ENCODE data around the gene FAM199X. TPM values are rescaled to one million over a fixed set of nuclear protein-coding genes. Genes with fewer than 3 reads are reported as not detected.

The FAM199X gene
- total and polyA plus RNA-seq, 4 experiments from 2014 or later: 7.1 to 19.9 (median 14.9) TPM

DNA sequence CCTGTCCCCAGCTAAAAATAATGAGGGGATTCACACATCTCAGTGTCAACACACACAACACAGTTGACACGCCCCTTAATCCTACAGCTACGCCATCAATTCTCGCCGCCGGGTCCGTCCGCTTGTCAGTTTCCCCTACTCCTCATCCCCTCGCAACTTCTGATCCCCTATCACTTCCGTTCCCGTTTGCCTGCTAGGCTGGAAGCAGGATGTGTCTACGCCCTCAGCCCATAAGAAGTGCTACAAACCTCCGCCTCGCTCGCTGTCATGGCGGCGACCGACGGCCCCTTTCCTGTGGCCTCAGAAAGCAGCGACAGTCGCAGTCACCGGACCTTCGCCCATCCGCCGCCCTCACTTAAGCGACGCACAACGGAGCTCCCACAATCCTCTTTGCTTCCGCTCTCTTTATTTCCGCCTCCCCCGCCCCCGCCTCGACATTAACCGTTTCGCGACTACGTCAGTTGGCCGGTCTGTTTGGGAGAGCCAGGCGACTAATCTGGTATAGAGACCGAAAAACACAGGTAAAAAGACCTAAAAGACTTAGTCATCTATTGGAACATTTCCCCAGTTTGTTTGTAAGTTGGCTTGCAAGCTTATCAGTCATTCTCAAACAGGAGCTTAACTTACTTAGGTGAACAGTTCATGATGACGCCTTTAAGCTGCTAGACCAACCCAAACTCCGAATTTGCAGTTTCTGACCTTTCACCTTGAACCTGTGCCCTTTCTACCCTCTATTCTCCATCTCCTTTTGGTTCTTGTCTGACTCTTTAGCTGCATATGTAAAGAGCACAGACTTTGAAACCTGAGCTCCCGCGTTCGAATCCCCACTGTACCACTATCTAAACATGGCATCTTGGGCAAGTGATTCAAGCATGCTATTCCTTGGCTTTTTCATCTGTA is 9.4 kb upstream of the FAM199X start, which contains the start of gene SLC25A53:
SLC25A53 (minus strand) TSS at position 380 of the 900 bp plus-strand sequence. CDS start 51,752 bp downstream, outside the sequence.
- intact Hi-C loops (cut with micrococcal nuclease): loop anchor here (1.0 kb wide), 2 partner anchors 9 to 239 kb away; partner anchors contain the start of gene FAM199X
- ChIA-PET CTCF (ENCODE audit: partially characterized antibody) (interaction anchor here (0.8 to 1.8 kb wide), 7 partner anchors 9 to 57 kb away, joined by 3 to 25 read pairs (median 4); partner anchors contain the start of gene FAM199X), POLR2A (ENCODE audit: partially characterized antibody) (interaction anchor here (0.6 to 2.1 kb wide), 10 partner anchors 10 to 471 kb away, joined by 3 to 70 read pairs (median 6); partner anchors contain the start of genes FAM199X, MORF4L2 and ZCCHC18)
- H3K9me3 Mint-ChIP-seq: peaks cover 0 to 2% (median 0%) of the 10 kb centered on the region in 8 donors
- H3K27me3 Mint-ChIP-seq: no peaks in the 10 kb centered on the region
- peaks cover 19% of the 10 kb centered on the region for H3K4me1 ChIP-seq (ENCODE audit: insufficient read depth, low read length)
- H3K36me3 ChIP-seq (ENCODE audit: insufficient read depth, low read length): no peaks in the 10 kb centered on the region
- no peaks in the 10 kb centered on the region for H3K9me3 ChIP-seq (ENCODE audit: control insufficient read depth in 1 of 2, low read length in 2 of 2)
- H3K27me3 ChIP-seq (ENCODE audit: insufficient read depth, low read length): no peaks in the 10 kb centered on the region
- peaks cover 0 to 10% of the 10 kb centered on the region in 2 donors for H3K36me3 Mint-ChIP-seq
- peak within 1 kb of the TSS; percentile 93 to 100 (median 96) for H3K4me3 Mint-ChIP-seq
- H3K4me1 Mint-ChIP-seq: peaks cover 4 to 33% (median 6%) of the 10 kb centered on the region in 4 donors
- DNase-seq: peak; percentile 77 to 89 (median 81)
- H3K4me3 ChIP-seq (ENCODE audit: low read length in 2 of 2): peak within 1 kb of the TSS; percentile 71 to 78
- peak within 1 kb of the TSS; percentile 96 to 100 (median 99) for H3K27ac Mint-ChIP-seq
- peak within 1 kb of the TSS; percentile 73 for H3K27ac ChIP-seq (ENCODE audit: low read depth, low read length)

DNA sequence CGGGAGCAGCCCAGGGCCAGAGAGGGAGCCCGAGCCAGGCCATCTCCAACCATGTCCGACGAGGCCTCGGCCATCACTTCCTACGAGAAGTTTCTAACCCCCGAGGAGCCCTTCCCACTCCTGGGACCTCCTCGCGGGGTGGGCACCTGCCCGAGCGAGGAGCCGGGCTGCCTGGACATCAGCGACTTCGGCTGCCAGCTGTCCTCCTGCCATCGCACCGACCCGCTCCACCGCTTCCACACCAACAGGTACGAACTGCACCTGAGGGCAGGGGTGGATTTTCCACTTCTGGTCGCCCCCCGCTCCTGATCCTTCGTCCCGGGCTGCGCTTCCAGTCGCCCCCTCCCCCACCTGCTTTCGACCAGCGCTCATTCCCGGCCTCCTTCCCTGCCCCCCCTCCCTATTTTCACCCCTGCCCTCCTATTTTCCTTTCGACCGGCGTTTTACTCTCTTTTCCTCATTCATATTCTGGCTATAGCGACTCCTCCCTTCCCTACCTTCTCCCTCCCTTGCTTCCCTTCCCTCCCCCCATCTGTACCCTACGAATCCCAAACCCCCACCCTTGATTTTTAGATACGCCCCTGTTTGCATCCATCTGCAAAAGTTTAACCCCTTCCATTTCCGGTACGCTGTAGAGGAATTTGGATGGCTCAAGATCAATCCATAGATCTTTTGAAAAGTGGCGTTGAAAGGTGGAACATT is 633 bp downstream of the FAM199X start:
- Histone ChIP-seq H3K27ac (ENCODE audit: low read depth, low read length) (peak overlapping the region; percentile 76), H3K4me3 (ENCODE audit: low read length in 2 of 2) (peak overlapping the region; percentile 36 to 63), H3K4me1 (ENCODE audit: insufficient read depth, low read length) (peaks cover 33% of the 10 kb centered on the region), H3K36me3 (ENCODE audit: insufficient read depth, low read length) (no peaks in the 10 kb centered on the region), H3K27me3 (ENCODE audit: insufficient read depth, low read length) (no peaks in the 10 kb centered on the region), H3K9me3 (ENCODE audit: control insufficient read depth in 1 of 2, low read length in 2 of 2) (no peaks in the 10 kb centered on the region)
- no peaks in the 10 kb centered on the region for H3K27me3 Mint-ChIP-seq
- ChIA-PET POLR2A (ENCODE audit: partially characterized antibody) (interaction anchor here (3.3 kb wide), 1 partner anchor 10 kb away, joined by 70 read pairs; the partner anchor contains the start of gene SLC25A53), CTCF (ENCODE audit: partially characterized antibody) (interaction anchor here (0.8 to 2.4 kb wide), 3 partner anchors 10 to 347 kb away, joined by 4 to 25 read pairs (median 4); partner anchors contain the start of gene SLC25A53)
- peak overlapping the region; percentile 33 to 88 (median 79) for H3K4me3 Mint-ChIP-seq
- H3K9me3 Mint-ChIP-seq: no peaks in the 10 kb centered on the region
- intact Hi-C loops (cut with micrococcal nuclease): loop anchor here (1.0 to 2.0 kb wide), 2 partner anchors 10 to 480 kb away; partner anchors contain the start of genes MORF4L2 and SLC25A53
- peaks cover 0 to 16% of the 10 kb centered on the region in 2 donors for H3K36me3 Mint-ChIP-seq
- no peak for DNase-seq
- peaks cover 22 to 39% (median 31%) of the 10 kb centered on the region in 4 donors for H3K4me1 Mint-ChIP-seq
- peak overlapping the region; percentile 64 to 81 (median 75) for H3K27ac Mint-ChIP-seq

- intact Hi-C loops (cut with micrococcal nuclease): no loop called here
These were observed 1.9 kb downstream of the FAM199X start for GRCh38 chrX:104168127-104168526.

GRCh38 chrX:104172121-104172520 is 5.9 kb downstream of the FAM199X start:
- no peak overlapping the region for H3K27ac Mint-ChIP-seq
- ChIA-PET CTCF (ENCODE audit: partially characterized antibody) (no interaction called here), POLR2A (ENCODE audit: partially characterized antibody) (no interaction called here)
- Histone ChIP-seq H3K36me3 (ENCODE audit: insufficient read depth, low read length) (no peaks in the 10 kb centered on the region), H3K4me3 (ENCODE audit: low read length in 2 of 2) (no peak overlapping the region), H3K27me3 (ENCODE audit: insufficient read depth, low read length) (no peaks in the 10 kb centered on the region), H3K9me3 (ENCODE audit: control insufficient read depth in 1 of 2, low read length in 2 of 2) (no peaks in the 10 kb centered on the region), H3K27ac (ENCODE audit: low read depth, low read length) (no peak overlapping the region), H3K4me1 (ENCODE audit: insufficient read depth, low read length) (peaks cover 27% of the 10 kb centered on the region)
- DNase-seq: no peak
- H3K27me3 Mint-ChIP-seq: no peaks in the 10 kb centered on the region
- H3K4me3 Mint-ChIP-seq: no peak overlapping the region
- H3K4me1 Mint-ChIP-seq: peaks cover 20 to 38% (median 32%) of the 10 kb centered on the region in 4 donors
- intact Hi-C loops (cut with micrococcal nuclease): no loop called here
- no peaks in the 10 kb centered on the region for H3K9me3 Mint-ChIP-seq
- H3K36me3 Mint-ChIP-seq: peaks cover 0 to 21% of the 10 kb centered on the region in 2 donors

More at GRCh38 chrX:104168127-104168526, 1.9 kb downstream of the FAM199X start:
- Histone ChIP-seq H3K9me3 (ENCODE audit: control insufficient read depth in 1 of 2, low read length in 2 of 2) (no peaks in the 10 kb centered on the region), H3K27ac (ENCODE audit: low read depth, low read length) (no peak overlapping the region), H3K27me3 (ENCODE audit: insufficient read depth, low read length) (no peaks in the 10 kb centered on the region), H3K4me3 (ENCODE audit: low read length in 2 of 2) (no peak overlapping the region), H3K4me1 (ENCODE audit: insufficient read depth, low read length) (peaks cover 33% of the 10 kb centered on the region), H3K36me3 (ENCODE audit: insufficient read depth, low read length) (no peaks in the 10 kb centered on the region)
- Mint-ChIP-seq H3K9me3 (no peaks in the 10 kb centered on the region), H3K4me1 (peaks cover 22 to 39% (median 32%) of the 10 kb centered on the region in 4 donors), H3K4me3 (peak overlapping the region; percentile 33 to 88 (median 79)), H3K27me3 (no peaks in the 10 kb centered on the region), H3K27ac (peak overlapping the region in 6 of 7 donors; percentile 13 to 81 (median 50)), H3K36me3 (peaks cover 0 to 18% of the 10 kb centered on the region in 2 donors)
- ChIA-PET POLR2A (ENCODE audit: partially characterized antibody) (interaction anchor here (3.3 kb wide), 1 partner anchor 11 kb away, joined by 70 read pairs; the partner anchor contains the start of gene SLC25A53), CTCF (ENCODE audit: partially characterized antibody) (interaction anchor here (1.1 kb wide), 1 partner anchor 68 kb away, joined by 4 read pairs; no protein-coding TSS in a partner anchor)
- no peak for DNase-seq

DNA sequence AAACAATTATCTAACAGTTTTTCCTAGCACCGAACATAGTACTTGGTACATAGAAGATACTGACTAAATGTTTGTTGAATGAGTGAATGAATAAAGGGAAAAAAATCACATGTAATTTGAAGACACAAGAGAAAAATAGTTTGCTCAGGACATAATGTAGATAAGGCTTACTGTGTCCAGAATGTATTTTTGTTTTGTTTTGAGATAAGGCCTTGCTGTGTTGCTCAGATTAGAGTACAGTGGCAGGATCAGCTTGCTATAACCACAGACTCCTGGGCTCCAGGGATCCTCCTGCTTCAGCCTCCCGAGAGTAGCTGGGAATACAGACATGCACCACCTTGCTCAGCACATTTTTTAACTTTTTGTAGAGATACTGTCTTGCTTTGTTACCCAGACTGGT is 6.5 kb downstream of the FAM199X start:
- Mint-ChIP-seq H3K27me3 (no peaks in the 10 kb centered on the region), H3K27ac (peak overlapping the region in 1 of 7 donors; percentile 13), H3K4me1 (peaks cover 17 to 33% (median 28%) of the 10 kb centered on the region in 4 donors), H3K36me3 (peaks cover 4 to 26% of the 10 kb centered on the region in 2 donors), H3K9me3 (no peaks in the 10 kb centered on the region), H3K4me3 (no peak overlapping the region)
- Histone ChIP-seq H3K9me3 (ENCODE audit: control insufficient read depth in 1 of 2, low read length in 2 of 2) (no peaks in the 10 kb centered on the region), H3K27ac (ENCODE audit: low read depth, low read length) (no peak overlapping the region), H3K27me3 (ENCODE audit: insufficient read depth, low read length) (no peaks in the 10 kb centered on the region), H3K4me1 (ENCODE audit: insufficient read depth, low read length) (peaks cover 21% of the 10 kb centered on the region), H3K36me3 (ENCODE audit: insufficient read depth, low read length) (no peaks in the 10 kb centered on the region), H3K4me3 (ENCODE audit: low read length in 2 of 2) (no peak overlapping the region)
- ChIA-PET POLR2A (ENCODE audit: partially characterized antibody) (interaction anchor here (0.9 kb wide), 1 partner anchor 16 kb away, joined by 3 read pairs; no protein-coding TSS in a partner anchor), CTCF (ENCODE audit: partially characterized antibody) (no interaction called here)
- intact Hi-C loops (cut with micrococcal nuclease): no loop called here
- no peak for DNase-seq

DNA sequence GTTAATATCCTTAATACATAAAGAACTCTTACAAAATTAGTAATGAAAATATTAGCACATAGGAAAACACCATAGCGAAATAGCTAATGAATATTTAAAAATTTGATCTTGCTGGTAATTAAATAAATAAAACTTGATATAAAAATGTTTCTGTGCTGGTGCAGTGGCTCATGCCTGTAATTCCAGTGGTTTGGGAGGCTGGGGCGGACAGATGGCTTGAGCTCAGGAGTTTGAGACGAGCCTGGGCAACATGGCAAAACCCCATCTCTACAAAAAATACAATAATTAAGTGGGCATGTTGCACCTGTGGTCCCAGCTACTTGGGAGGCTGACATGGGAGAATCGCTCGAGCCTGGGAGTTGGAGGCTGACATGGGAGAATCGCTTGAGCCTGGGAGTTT is 7.6 kb downstream of the FAM199X start:
- no peak for DNase-seq
- Mint-ChIP-seq H3K36me3 (peaks cover 12 to 30% of the 10 kb centered on the region in 2 donors), H3K4me1 (peaks cover 13 to 23% (median 20%) of the 10 kb centered on the region in 4 donors), H3K27me3 (no peaks in the 10 kb centered on the region), H3K9me3 (no peaks in the 10 kb centered on the region), H3K4me3 (no peak overlapping the region), H3K27ac (no peak overlapping the region)
- intact Hi-C loops (cut with micrococcal nuclease): no loop called here
- H3K4me3 ChIP-seq (ENCODE audit: low read length in 2 of 2): no peak overlapping the region
- ChIA-PET POLR2A (ENCODE audit: partially characterized antibody) (no interaction called here), CTCF (ENCODE audit: partially characterized antibody) (interaction anchor here (2.0 kb wide), 1 partner anchor 22 kb away, joined by 6 read pairs; no protein-coding TSS in a partner anchor)
- H3K27me3 ChIP-seq (ENCODE audit: insufficient read depth, low read length): no peaks in the 10 kb centered on the region
- no peaks in the 10 kb centered on the region for H3K36me3 ChIP-seq (ENCODE audit: insufficient read depth, low read length)
- H3K4me1 ChIP-seq (ENCODE audit: insufficient read depth, low read length): peaks cover 10% of the 10 kb centered on the region
- no peaks in the 10 kb centered on the region for H3K9me3 ChIP-seq (ENCODE audit: control insufficient read depth in 1 of 2, low read length in 2 of 2)
- no peak overlapping the region for H3K27ac ChIP-seq (ENCODE audit: low read depth, low read length)
